ENCODE measurements around the gene ULK2.

GRCh38 chr17:19867079-19867328 is 732 bp downstream of the ULK2 start:
- TF ChIP-seq CTCF (IDR thresholded peaks at IDR 0.05 in 2 of 3, conservative IDR thresholded peaks at IDR 0.05 in 1 of 3; ENCODE audit: control insufficient read depth in 2 of 3, extremely low read depth in 1 of 3, insufficient read depth in 1 of 3, low read depth in 3 of 3, low read length in 3 of 3) (no peak), POLR2AphosphoS2 (IDR thresholded peaks at IDR 0.05; ENCODE audit: low read depth, low read length) (no peak), GABPA (IDR thresholded peaks at IDR 0.05; ENCODE audit: low read depth) (no peak), TAF1 (IDR thresholded peaks at IDR 0.05; ENCODE audit: borderline replicate concordance, low read depth, low read length) (no peak), KAT2A (conservative IDR thresholded peaks at IDR 0.05; ENCODE audit: control insufficient read depth, low read depth, low read length) (no peak), EZH2 (IDR thresholded peaks at IDR 0.05; ENCODE audit: borderline replicate concordance, control insufficient read depth, low read depth, low read length) (no peak), TCF12 (IDR thresholded peaks at IDR 0.05; ENCODE audit: low read depth, low read length) (no peak), CREB1 (IDR thresholded peaks at IDR 0.05; ENCODE audit: low read depth) (no peak), JUND (IDR thresholded peaks at IDR 0.05; ENCODE audit: low read depth, low read length) (no peak), BRCA1 (IDR thresholded peaks at IDR 0.05; ENCODE audit: low read depth, low read length) (no peak)
